ENCODE data around the gene SSBP3.
"Not testable (repeated sequence)": the region's sequence is repeated elsewhere in the genome, so short reads cannot be mapped to it uniquely, and the experiment has no call there.

The SSBP3 gene

GRCh38 chr1:54220004-54220811 is 186.0 kb downstream of the SSBP3 start:
- no peak for DNase-seq (ENCODE audit: low read depth)

DNA sequence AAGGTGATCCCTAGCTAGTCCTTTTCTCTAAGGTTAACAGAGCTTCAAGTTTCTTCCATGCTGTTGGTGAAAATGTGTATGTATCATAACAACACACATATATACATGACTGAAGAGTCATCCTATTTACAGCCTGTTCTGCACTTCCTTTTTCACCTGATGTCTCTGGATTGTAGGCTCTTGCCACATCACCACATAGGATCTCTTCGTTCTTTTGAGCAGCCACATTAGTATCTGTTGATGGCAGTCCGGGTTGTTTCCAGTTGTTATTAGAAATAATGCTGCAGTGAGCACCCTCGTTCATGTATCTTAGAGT is 186.5 kb downstream of the SSBP3 start:
- no peak for DNase-seq (ENCODE audit: low read depth)

DNA sequence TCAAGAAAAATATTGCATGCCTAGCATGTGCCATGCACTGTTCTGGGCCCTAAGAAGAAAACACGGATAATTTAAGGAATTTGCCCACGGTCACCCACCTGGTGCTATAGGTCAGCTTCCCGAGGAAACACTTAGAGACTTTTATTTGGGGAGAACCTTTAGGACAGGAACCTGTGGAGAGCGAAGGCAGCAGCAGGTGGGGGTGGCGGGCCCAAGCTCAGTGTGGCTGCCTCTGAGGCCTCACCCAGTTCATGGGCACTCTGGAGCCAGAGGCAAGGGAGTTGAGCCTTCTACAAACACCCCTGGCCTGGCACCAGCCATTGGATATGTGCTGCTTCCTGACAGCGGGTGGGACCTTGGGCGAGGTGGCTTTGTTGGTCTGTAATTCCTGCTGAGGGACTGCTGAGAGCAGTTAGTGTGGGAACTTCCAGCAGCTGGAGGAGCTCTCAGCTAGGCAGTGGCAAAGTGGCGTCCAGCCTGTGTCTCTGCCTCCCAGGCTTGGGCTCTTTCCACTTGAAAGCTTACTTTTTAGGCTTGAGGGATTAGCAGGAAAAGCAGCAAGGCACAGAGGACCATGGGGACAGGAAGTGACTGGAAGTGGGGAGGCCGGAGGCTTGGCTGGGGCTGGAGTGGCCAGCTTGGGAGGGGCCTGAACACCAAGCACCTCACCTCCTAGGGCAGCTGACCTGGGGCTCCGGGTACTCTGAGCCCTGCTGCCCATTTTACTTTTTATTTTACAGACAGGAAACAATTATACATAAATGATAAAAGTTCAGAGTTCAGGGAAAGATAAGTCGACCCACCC is 187.1 kb downstream of the SSBP3 start:
- no peak for DNase-seq (ENCODE audit: low read depth)

- no peak for DNase-seq (ENCODE audit: low read depth)
These were observed 190.7 kb downstream of the SSBP3 start for GRCh38 chr1:54215523-54215922.

DNA sequence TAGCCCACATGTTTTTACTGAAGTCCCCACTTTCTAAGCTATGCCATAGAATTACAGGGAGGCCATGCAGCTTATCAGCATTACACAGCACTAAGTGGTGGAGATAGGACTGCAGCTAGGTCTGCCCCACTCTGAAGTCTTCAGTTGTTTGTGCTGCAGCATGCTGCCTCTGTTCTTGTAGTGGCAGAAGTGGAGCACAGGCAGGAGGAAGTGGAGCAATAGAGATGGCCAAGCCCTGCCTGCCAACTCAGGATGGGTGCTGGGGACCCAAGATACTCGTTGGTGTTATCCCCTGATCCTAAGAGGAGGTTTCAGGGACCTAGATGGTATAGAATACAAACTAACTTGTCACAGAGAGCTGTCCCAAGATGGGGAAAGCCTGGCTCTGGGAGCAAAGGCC is 193.3 kb downstream of the SSBP3 start:
- no peak for DNase-seq (ENCODE audit: low read depth)

- DNase-seq (ENCODE audit: low read depth): not testable (repeated sequence)
These were observed 198.3 kb downstream of the SSBP3 start for GRCh38 chr1:54207896-54208295.

DNA sequence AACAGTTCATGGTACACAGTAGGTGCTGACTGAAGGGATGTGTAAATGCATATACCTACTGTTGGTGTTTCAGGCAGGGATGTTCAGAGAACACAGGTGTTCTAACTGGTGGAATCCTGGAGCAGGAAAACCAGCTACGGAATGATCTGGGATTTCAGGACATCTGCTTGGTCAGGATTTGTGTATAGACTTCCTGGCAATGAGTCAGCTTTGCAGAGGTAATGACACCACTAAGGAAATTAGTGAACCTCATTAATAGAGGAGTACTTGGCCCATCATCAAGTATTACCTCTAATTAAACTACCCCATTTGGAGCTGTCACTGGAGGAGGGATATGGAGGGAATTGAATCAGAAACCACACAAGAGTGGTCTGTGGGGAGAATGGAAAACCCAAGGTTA is 198.9 kb downstream of the SSBP3 start:
- no peak for DNase-seq (ENCODE audit: low read depth)

DNA sequence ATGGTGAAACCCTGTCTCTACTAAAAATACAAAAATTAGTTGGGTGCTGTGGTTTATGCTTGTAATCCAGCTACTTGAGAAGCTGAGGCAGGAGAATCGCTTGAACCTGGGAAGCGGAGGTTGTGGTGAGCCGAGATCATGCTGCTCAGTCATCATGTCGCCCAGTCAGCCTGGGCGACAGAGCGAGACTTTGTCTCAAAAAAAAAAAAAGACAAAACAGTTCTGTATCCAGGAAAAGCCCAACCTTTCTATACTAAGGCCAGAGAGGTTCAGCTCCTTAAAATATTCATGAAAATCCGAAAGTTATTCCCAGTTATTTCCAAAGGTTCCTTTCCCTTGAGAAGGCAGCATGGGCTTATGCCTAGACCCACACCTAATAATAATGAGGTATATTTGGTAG is 202.0 kb downstream of the SSBP3 start:
- no peak for DNase-seq (ENCODE audit: low read depth)

DNA sequence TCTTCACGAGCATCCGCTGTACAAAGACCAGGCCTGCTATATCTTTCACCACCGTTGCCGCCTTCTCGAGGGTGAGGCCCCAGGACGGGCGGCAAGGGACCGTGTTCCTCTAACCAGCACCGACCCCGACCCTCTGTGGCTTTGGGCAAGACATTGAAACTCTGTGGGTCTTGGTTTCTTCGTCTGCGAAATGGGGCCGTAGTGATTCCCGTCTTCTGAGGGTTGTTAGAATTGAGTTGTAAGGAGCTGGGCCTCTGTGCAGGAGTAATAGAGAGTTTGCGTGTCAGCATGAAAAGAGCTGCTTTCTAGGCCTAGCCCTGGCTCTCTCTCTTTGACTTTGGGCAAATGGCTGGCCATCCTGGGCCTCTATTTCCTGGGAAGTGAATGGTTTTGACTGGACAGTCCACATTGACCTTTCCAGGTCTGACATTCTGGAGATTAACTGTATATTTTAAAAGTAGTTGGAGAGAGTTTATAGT is 205.6 kb downstream of the SSBP3 start:
- DNase-seq (ENCODE audit: low read depth): no peak

- DNase-seq (ENCODE audit: low read depth): peak; percentile 88
These were observed 206.3 kb downstream of the SSBP3 start, which contains the start of the genes CYB5RL and MRPL37 for GRCh38 chr1:54199765-54200518. TSS of gene CYB5RL (minus strand) at chr1:54200030. CDS start at chr1:54195616, 4,414 bp downstream. TSS of gene MRPL37 (plus strand) at chr1:54200167. CDS start at chr1:54200244, 77 bp downstream.

DNA sequence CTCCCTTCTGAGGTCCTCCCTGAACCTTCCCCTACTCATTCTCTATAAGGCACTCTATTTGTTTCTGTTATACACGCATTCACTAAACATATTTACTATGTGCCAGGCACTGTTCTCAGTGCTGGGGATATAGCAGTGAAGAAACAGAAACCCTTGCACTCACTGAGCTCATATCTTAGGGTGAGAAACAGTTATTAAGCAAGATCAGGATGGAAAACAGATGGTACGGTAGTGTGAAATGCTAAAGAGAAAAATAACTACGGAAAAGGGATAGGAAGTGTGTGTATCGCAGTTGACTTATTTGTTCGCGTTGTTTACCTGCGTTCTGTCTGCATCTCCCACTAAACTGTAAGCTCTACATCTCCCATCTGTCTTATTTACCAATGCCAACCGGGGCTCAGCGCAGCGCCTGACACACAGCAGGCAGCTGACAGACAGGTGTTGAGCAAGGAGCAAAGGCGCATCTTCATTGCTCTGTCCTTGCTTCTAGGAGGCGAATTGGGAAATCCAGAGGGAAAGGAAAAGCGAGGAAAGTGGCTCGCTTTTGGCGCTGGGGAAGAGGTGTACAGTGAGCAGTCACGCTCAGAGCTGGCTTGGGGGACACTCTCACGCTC is 206.9 kb downstream of the SSBP3 start:
- no peak for DNase-seq (ENCODE audit: low read depth)

GRCh38 chr1:54193453-54193852 is 212.7 kb downstream of the SSBP3 start:
- no peak for DNase-seq (ENCODE audit: low read depth)

DNA sequence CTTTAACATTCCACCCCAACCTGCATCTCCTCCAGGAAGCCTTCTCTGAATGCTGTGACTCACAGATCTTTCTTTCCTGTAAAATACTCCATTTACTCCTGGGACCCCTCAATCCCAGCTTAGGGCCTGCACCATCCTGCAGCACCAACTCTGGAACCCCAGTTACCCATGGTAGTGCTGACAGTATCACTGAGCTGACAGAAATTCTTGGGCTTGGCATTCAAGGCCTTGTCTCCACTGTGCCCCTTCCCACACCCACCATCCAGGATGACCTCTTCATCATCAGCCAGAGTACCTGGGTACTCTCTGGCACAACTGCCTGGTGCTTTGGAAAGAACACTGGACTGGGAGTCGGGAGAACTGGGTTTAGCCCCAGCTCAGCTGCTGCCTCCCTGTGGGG is 214.7 kb downstream of the SSBP3 start:
- DNase-seq (ENCODE audit: low read depth): no peak

GRCh38 chr1:54190526-54190925 is 215.7 kb downstream of the SSBP3 start:
- no peak for DNase-seq (ENCODE audit: low read depth)

DNA sequence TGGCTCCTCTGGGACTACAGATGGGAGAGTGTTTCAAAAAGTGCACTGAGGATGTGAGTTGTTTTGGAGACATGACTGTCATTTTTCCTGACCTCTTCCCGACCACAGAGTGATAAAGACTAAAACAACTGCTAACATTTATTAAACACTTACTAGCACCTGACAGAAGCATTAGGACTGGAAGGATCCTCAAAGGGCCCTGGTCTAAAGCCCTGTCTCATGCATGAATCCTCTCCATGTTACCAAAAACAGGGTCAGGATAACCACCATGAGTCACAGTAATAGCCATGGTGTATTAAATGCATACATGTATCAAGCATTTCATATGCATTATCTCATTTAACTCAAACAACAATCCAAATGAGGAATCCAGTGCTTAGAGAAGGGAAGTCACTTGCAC is 217.9 kb downstream of the SSBP3 start:
- no peak for DNase-seq (ENCODE audit: low read depth)

DNA sequence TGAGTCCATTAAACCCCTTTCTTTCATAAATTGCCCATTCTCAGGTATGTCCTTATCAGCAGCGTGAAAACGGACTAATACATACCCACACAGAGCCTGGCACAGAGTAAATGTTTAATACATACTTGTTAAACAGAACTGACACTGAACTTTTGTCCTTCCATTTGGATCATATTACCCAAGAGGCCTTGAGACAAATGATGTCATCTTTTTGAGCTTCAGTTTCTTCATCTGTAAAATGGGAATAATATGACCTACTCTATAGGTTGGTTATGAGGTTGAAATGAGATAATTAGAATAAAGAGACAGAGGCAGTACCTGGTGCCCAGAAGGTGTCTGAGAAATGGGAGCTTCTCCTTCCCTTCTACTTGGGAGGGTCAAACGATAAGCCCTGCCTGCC is 220.1 kb downstream of the SSBP3 start:
- no peak for DNase-seq (ENCODE audit: low read depth)

DNA sequence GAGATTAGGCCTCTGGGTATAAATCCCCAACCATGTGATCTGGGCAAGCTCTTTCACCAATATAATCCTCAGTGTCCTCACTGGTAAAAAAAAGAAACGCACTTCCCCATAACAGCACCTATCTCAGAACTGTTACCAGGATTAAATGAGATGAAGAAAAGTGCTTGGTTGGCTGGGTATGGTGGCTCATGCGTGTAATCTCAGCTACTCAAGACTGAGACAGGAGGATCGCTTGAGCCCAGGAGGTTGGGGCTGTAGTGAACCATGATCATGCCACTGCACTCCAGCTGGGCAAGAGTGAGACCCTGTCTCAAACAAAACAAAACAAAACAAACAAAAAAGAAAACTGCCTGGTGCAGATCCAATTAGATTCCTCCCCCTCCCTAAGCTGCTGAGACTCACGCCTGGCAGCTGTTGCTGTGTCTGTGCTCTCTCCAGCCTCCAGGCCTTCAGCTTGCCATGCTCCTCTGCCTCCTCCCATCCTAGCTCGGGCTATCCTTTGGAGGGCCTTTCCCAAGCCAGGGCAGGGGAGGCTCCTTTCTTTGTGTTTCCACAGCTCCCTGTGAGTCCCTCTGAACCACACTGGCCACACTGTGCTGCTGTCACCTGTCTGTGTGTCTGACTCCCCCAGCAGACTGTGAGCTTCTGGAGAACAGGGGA is 225.4 kb downstream of the SSBP3 start:
- DNase-seq (ENCODE audit: low read depth): no peak

DNA sequence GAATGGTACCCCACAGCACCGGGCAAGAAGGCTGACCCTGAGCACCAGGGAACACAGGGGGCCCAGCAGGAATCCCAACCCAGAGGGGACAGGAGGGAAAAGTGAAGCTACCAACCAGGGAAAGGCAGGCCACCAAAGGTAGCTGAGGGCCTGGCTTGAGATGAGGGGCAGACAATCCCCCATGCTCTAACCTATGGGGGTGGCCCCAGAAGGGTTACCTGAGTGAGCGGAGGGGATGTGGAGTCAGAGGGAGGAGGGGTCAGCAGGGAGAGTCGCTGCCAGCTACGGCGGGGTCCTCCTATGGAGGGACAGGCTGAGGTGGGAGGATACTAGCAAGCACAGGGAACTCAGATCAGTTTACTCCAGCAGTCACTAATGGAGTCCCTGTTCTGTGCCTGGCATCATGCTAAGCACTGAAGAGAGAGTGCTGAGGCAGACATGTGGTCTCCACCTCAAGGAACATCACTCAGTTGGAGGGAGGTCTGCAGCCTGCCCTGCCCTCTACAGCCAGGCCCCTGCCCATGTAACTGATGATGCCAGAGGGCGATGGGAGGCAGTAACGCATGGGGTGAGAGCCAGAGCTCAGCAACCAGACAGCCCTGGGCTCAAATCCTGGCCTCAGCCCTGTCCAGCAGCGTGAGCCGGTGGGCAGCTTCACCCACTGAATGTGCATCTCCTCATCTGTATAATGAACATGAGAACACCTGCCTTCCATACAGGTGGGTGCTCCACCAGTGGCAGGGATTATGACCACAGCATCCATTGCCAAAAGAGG is 227.7 kb downstream of the SSBP3 start:
- no peak for DNase-seq (ENCODE audit: low read depth)

DNA sequence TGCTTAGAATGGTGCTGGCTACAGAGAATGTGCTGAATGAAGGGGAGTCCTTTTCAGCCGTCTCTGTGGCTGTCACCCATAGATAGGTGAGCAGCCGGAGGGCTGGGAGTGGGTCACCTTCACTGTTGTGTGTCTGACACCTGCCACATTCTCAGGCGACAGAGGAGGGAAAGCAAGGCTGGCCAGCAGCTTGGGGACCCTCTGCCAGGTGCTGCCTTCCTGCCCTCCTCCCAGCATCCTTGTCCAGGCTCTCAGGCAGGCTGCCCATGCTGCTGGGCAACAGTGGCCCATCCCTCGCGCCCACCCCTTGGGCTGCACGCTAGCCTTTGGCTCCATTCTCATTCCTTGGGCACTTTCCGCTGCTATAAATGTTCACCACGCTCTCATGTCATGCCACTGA is 228.5 kb downstream of the SSBP3 start:
- DNase-seq (ENCODE audit: low read depth): no peak

- DNase-seq (ENCODE audit: low read depth): no peak
These were observed 229.4 kb downstream of the SSBP3 start for GRCh38 chr1:54176621-54177327.

Measured in activated T-cell treated with anti-CD3 and anti-CD28 coated beads for 24 hours (primary cell).